Naive thymus-derived CD4-positive, alpha-beta T cell (primary cell): ENCODE measurements around the gene RAPGEF6. TPM values are rescaled to one million over a fixed set of nuclear protein-coding genes. Genes with fewer than 3 reads are reported as not detected.
"Not testable (repeated sequence)": the region's sequence is repeated elsewhere in the genome, so short reads cannot be mapped to it uniquely, and the experiment has no call there.

Source experiments
- ATAC-seq: fragments of 150-1000 bp; cut with Tn5 transposase; 2 replicates; pipeline ENCODE4 v1.10.0; 2021; ENCODE audit warnings: mild to moderate bottlenecking, moderate library complexity
- CTCF ChIA-PET: fragments of 350-600 bp; sonication (Branson Sonifier 250); formaldehyde crosslinking; loops from one replicate; lab custom pipeline; 2021; ENCODE audit warnings: antibody characterized with exemption; lab: Charles Lee
- POLR2A ChIA-PET: fragments of 350-600 bp; sonication (Branson Sonifier 250); formaldehyde crosslinking; loops from one replicate; lab custom pipeline; 2021; ENCODE audit warnings: antibody characterized with exemption, inconsistent platforms; lab: Charles Lee
- DNase-seq, 9 donors: peaks; one replicate each; pipeline versions ENCODE4 v3.0.0 to v3.0.0-alpha.2; 2020 to 2022; ENCODE audit warnings: mixed read lengths in 1 of 9
- H3K27ac ChIP-seq: one replicate; pipeline ENCODE4 v1.7.0; 2013; ENCODE audit warnings: mild to moderate bottlenecking, low read depth, low read length, moderate library complexity
- H3K27me3 ChIP-seq, 2 donors: one replicate each; pipeline ENCODE4 v1.7.0; 2013; ENCODE audit warnings: low read length in 2 of 2, mild to moderate bottlenecking in 2 of 2, moderate library complexity in 2 of 2; ENCODE audit not compliant: control insufficient read depth in 2 of 2, insufficient read depth in 2 of 2
- H3K36me3 ChIP-seq, 3 experiments: 1 replicate in 2 of 3; 2 replicates in 1 of 3; pipeline ENCODE4 v1.7.0; 2013; ENCODE audit warnings: low read length in 3 of 3, mild to moderate bottlenecking in 3 of 3, moderate library complexity in 1 of 3; ENCODE audit not compliant: insufficient read depth in 3 of 3, control insufficient read depth in 2 of 3
- H3K4me1 ChIP-seq, 2 donors: one replicate each; pipeline ENCODE4 v1.7.0; 2013; ENCODE audit warnings: low read length in 2 of 2, mild to moderate bottlenecking in 2 of 2, moderate library complexity in 1 of 2; ENCODE audit not compliant: control insufficient read depth in 2 of 2, insufficient read depth in 2 of 2
- H3K4me3 ChIP-seq: 2 replicates; pipeline ENCODE4 v1.7.0; 2013; ENCODE audit warnings: mild to moderate bottlenecking, low read length
- H3K9me3 ChIP-seq, 3 experiments: 1 replicate in 2 of 3; 2 replicates in 1 of 3; pipeline ENCODE4 v1.7.0; 2013; ENCODE audit warnings: low read length in 3 of 3; ENCODE audit not compliant: control insufficient read depth in 2 of 3
- H3K27ac Mint-ChIP-seq, 9 donors: one replicate each; pipeline ENCODE4 v1.8.0; 2020 to 2022; ENCODE audit warnings: mixed read lengths in 9 of 9, mild to moderate bottlenecking in 8 of 9, moderate library complexity in 5 of 9, inconsistent platforms in 2 of 9
- H3K27me3 Mint-ChIP-seq, 5 donors: one replicate each; pipeline ENCODE4 v1.8.0; 2021 to 2022; ENCODE audit warnings: mixed read lengths in 5 of 5, mild to moderate bottlenecking in 1 of 5
- H3K36me3 Mint-ChIP-seq, 5 donors: one replicate each; pipeline ENCODE4 v1.8.0; 2020 to 2022; ENCODE audit warnings: mixed read lengths in 5 of 5, mild to moderate bottlenecking in 3 of 5, inconsistent platforms in 1 of 5
- H3K4me1 Mint-ChIP-seq, 7 donors: one replicate each; pipeline ENCODE4 v1.8.0; 2020 to 2022; ENCODE audit warnings: mixed read lengths in 7 of 7, mild to moderate bottlenecking in 3 of 7, inconsistent platforms in 1 of 7
- H3K4me3 Mint-ChIP-seq, 10 donors: one replicate each; pipeline ENCODE4 v1.8.0; 2020 to 2022; ENCODE audit warnings: mild to moderate bottlenecking in 10 of 10, mixed read lengths in 10 of 10, moderate library complexity in 6 of 10, inconsistent platforms in 2 of 10
- H3K9me3 Mint-ChIP-seq, 11 donors: one replicate each; pipeline ENCODE4 v1.8.0; 2020 to 2022; ENCODE audit warnings: mixed read lengths in 11 of 11, mild to moderate bottlenecking in 4 of 11, inconsistent platforms in 1 of 11, moderate library complexity in 1 of 11
- intact Hi-C, 2 donors: fragments of 100-400 bp; cut with micrococcal nuclease; formaldehyde crosslinking; loops; one replicate each; pipeline ENCODE4 v1.15.1; 2023
- polyA plus RNA-seq, 2 donors: library from polyadenylated mRNA; unstranded; fragments of 300-500 nt; fragmentation: Illumina TruSeq; gene quantifications; one replicate each; pipeline ENCODE4 v1.2.3, GENCODE V29; 2021
- total RNA-seq, 6 experiments: library from RNA in 5 of 6; stranded (reverse) in 5 of 6; gene quantifications; 1 replicate in 5 of 6; 2 replicates in 1 of 6; pipeline ENCODE4 v1.2.3 and lab custom pipeline; 2021 to 2026

The RAPGEF6 gene
- total and polyA plus RNA-seq, 7 experiments from 2014 or later, result 36.7 to 186 (median 90.8) TPM

DNA sequence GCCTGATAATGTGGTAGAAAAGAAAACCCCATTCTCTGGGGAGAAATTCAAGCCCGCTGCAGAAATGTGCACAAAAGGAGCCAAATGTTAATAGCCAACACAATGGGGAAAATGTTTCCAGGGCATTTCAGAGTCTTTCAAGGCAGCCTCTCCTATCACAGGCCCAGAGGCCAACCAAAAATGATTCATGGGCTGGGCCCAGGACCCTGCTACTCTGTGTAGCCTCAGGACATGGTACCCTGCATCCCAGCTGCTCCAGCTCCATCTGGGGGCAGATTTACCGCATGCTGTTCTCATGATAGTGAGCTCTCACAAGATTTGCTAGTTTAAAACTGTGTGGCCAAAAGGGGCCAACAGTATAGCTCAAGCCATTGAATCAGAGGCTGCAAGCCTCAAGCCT is 41.1 kb downstream of the RAPGEF6 start:
- Histone ChIP-seq H3K9me3 (no peaks in the 10 kb centered on the region), H3K36me3 (no peaks in the 10 kb centered on the region), H3K4me1 (peaks cover 20 to 24% of the 10 kb centered on the region in 2 donors), H3K27me3 (no peaks in the 10 kb centered on the region), H3K4me3 (no peak overlapping the region), H3K27ac (no peak overlapping the region)
- Mint-ChIP-seq H3K27ac (peak overlapping the region; percentile 55 to 93 (median 77)), H3K4me1 (peaks cover 27 to 80% (median 74%) of the 10 kb centered on the region in 7 donors), H3K36me3 (peaks cover 0 to 15% (median 6%) of the 10 kb centered on the region in 5 donors), H3K27me3 (no peaks in the 10 kb centered on the region), H3K4me3 (peak overlapping the region in 4 of 10 donors; percentile 9 to 76 (median 40)), H3K9me3 (no peaks in the 10 kb centered on the region)
- CTCF ChIA-PET, result interaction anchor here (0.6 to 8.7 kb wide), 2 partner anchors 414 to 428 kb away, joined by 3 to 220 read pairs; partner anchors contain the start of gene ACSL6
- POLR2A ChIA-PET, result no interaction called here
- intact Hi-C loops, result no loop called here
- DNase-seq (no peak), ATAC-seq (no peak)

GRCh38 chr5:131593436-131593835 is 41.6 kb downstream of the RAPGEF6 start:
- CTCF ChIA-PET, result interaction anchor here (0.6 to 8.7 kb wide), 2 partner anchors 415 to 428 kb away, joined by 3 to 220 read pairs; partner anchors contain the start of gene ACSL6
- POLR2A ChIA-PET, H3K9me3 Mint-ChIP-seq, H3K27me3 ChIP-seq, H3K36me3 ChIP-seq, H3K9me3 ChIP-seq, H3K4me3 ChIP-seq, H3K27ac ChIP-seq, intact Hi-C loops, ATAC-seq, H3K27me3 Mint-ChIP-seq, DNase-seq: not testable (repeated sequence)
- peaks cover 20 to 24% of the 10 kb centered on the region in 2 donors for H3K4me1 ChIP-seq
- Mint-ChIP-seq H3K4me3 (peak overlapping the region in 2 of 10 donors; percentile 15 to 33), H3K36me3 (peaks cover 0 to 15% (median 5%) of the 10 kb centered on the region in 5 donors), H3K27ac (peak overlapping the region; percentile 11 to 82 (median 57)), H3K4me1 (peaks cover 26 to 77% (median 70%) of the 10 kb centered on the region in 7 donors)

GRCh38 chr5:131589510-131590348 is 45.3 kb downstream of the RAPGEF6 start:
- Histone ChIP-seq H3K36me3 (no peaks in the 10 kb centered on the region), H3K27me3 (no peaks in the 10 kb centered on the region), H3K4me1 (peaks cover 4 to 5% of the 10 kb centered on the region in 2 donors), H3K4me3 (no peak overlapping the region), H3K9me3 (no peaks in the 10 kb centered on the region), H3K27ac (peak overlapping the region; percentile 9)
- POLR2A ChIA-PET, result interaction anchor here (0.6 to 3.1 kb wide), 13 partner anchors 24 to 472 kb away, joined by 3 to 13 read pairs (median 4); partner anchors contain the start of genes ACSL6 and FNIP1
- Mint-ChIP-seq H3K4me3 (no peak overlapping the region), H3K27ac (peak overlapping the region; percentile 10 to 75 (median 52)), H3K27me3 (no peaks in the 10 kb centered on the region), H3K4me1 (peaks cover 21 to 63% (median 58%) of the 10 kb centered on the region in 7 donors), H3K9me3 (no peaks in the 10 kb centered on the region), H3K36me3 (peaks cover 0 to 16% (median 0%) of the 10 kb centered on the region in 5 donors)
- DNase-seq (peak in 8 of 9 donors; percentile 8 to 71 (median 62)), ATAC-seq (peak; percentile 80)
- intact Hi-C loops, result loop anchor here (1.0 to 2.0 kb wide), 10 partner anchors 41 to 474 kb away; partner anchors contain the start of genes FNIP1 (in 2 of the 2) and RAPGEF6 (in 2 of the 2)
- CTCF ChIA-PET, result interaction anchor here (0.6 to 8.7 kb wide), 48 partner anchors 8 to 474 kb away, joined by 3 to 220 read pairs (median 4); partner anchors contain the start of genes ACSL6, FNIP1 and IL3

- no peaks in the 10 kb centered on the region for H3K4me1 ChIP-seq
- H3K36me3 ChIP-seq, result no peaks in the 10 kb centered on the region
- DNase-seq (no peak), ATAC-seq (no peak)
- no peak overlapping the region for H3K4me3 ChIP-seq
- no peaks in the 10 kb centered on the region for H3K9me3 Mint-ChIP-seq
- no peaks in the 10 kb centered on the region for H3K9me3 ChIP-seq
- peaks cover 21 to 65% (median 59%) of the 10 kb centered on the region in 7 donors for H3K4me1 Mint-ChIP-seq
- ChIA-PET CTCF (interaction anchor here (1.2 to 8.7 kb wide), 4 partner anchors 72 to 476 kb away, joined by 5 to 220 read pairs (median 16); partner anchors contain the start of gene ACSL6), POLR2A (interaction anchor here (0.6 to 3.1 kb wide), 2 partner anchors 13 to 48 kb away, joined by 3 to 11 read pairs; no protein-coding TSS in a partner anchor)
- intact Hi-C loops, result no loop called here
- no peaks in the 10 kb centered on the region for H3K27me3 ChIP-seq
- H3K27me3 Mint-ChIP-seq, result no peaks in the 10 kb centered on the region
- H3K4me3 Mint-ChIP-seq, result peak overlapping the region in 1 of 10 donors; percentile 32
- peaks cover 0 to 12% (median 0%) of the 10 kb centered on the region in 5 donors for H3K36me3 Mint-ChIP-seq
- H3K27ac ChIP-seq, result no peak overlapping the region
- peak overlapping the region in 1 of 9 donors; percentile 45 for H3K27ac Mint-ChIP-seq
Measured at GRCh38 chr5:131587541-131587940, 47.5 kb downstream of the RAPGEF6 start.

GRCh38 chr5:131581702-131582101 is 53.3 kb downstream of the RAPGEF6 start:
- no peak overlapping the region for H3K4me3 ChIP-seq
- ATAC-seq (no peak), DNase-seq (no peak)
- H3K9me3 Mint-ChIP-seq, result peaks cover 0 to 14% (median 0%) of the 10 kb centered on the region in 11 donors
- H3K4me1 Mint-ChIP-seq, result peaks cover 33 to 76% (median 70%) of the 10 kb centered on the region in 7 donors
- no peaks in the 10 kb centered on the region for H3K27me3 ChIP-seq
- H3K27ac ChIP-seq, result no peak overlapping the region
- H3K27ac Mint-ChIP-seq, result peak overlapping the region in 3 of 9 donors; percentile 26 to 39 (median 38)
- intact Hi-C loops, result no loop called here
- no peaks in the 10 kb centered on the region for H3K9me3 ChIP-seq
- peak overlapping the region in 1 of 10 donors; percentile 22 for H3K4me3 Mint-ChIP-seq
- H3K36me3 Mint-ChIP-seq, result peaks cover 18 to 44% (median 24%) of the 10 kb centered on the region in 5 donors
- CTCF ChIA-PET, result interaction anchor here (0.7 to 1.2 kb wide), 2 partner anchors 8 to 426 kb away, joined by 3 to 5 read pairs; no protein-coding TSS in a partner anchor
- no peaks in the 10 kb centered on the region for H3K36me3 ChIP-seq
- no peaks in the 10 kb centered on the region for H3K27me3 Mint-ChIP-seq
- no peaks in the 10 kb centered on the region for H3K4me1 ChIP-seq
- POLR2A ChIA-PET, result no interaction called here

DNA sequence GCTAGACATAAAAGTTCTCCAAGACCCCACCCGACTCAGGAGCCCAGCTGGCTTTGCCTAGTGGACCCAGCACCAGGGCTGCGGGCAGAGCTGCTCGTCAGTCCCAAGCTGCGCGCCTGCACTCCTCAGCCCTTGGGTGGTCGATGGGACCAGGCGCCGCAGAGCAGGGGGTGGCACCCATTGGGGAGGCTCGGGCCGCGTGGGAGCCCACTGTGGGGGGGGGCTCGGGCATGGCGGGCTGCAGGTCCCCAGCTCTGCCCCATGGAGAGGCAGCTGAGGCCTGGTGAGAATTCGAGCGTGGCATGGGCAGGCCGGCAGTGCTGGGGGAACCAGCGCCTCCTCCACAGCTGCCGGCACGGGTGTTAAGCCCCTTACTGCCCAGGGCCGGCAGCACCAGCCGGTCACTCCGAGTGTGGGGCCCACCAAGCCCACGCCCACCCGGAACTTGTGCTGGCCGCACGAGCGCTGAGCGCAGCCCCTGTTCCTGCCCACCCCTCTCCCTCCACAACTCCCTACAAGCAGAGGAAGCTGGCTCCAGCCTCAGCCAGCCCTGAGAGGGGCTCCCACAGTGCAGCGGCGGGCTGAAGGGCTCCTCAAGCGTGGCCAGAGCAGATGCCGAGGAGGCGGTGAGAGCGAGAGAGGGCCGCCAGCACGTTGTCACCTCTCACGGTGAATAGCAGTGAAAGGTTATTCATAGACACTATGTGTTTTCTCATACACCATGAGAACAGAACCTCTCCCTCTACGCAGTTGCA is 54.9 kb downstream of the RAPGEF6 start:
- H3K36me3 ChIP-seq, result no peaks in the 10 kb centered on the region
- DNase-seq (no peak), ATAC-seq (no peak)
- no peak overlapping the region for H3K27ac ChIP-seq
- Mint-ChIP-seq H3K27me3 (no peaks in the 10 kb centered on the region), H3K4me1 (peaks cover 27 to 67% (median 60%) of the 10 kb centered on the region in 7 donors), H3K27ac (peak overlapping the region in 1 of 9 donors; percentile 8), H3K36me3 (peaks cover 18 to 41% (median 24%) of the 10 kb centered on the region in 5 donors), H3K4me3 (peak overlapping the region in 1 of 10 donors; percentile 1), H3K9me3 (peaks cover 0 to 14% (median 0%) of the 10 kb centered on the region in 11 donors)
- CTCF ChIA-PET, result interaction anchor here (1.0 to 1.5 kb wide), 2 partner anchors 9 kb away, joined by 5 to 8 read pairs; no protein-coding TSS in a partner anchor
- H3K9me3 ChIP-seq, result no peaks in the 10 kb centered on the region
- no peaks in the 10 kb centered on the region for H3K4me1 ChIP-seq
- no peak overlapping the region for H3K4me3 ChIP-seq
- intact Hi-C loops, result no loop called here
- POLR2A ChIA-PET, result no interaction called here
- H3K27me3 ChIP-seq, result no peaks in the 10 kb centered on the region
